DOHH2 (cell line): Measurements from ENCODE around the gene DNAH1.

ENCODE experiments used
- H3F3A ChIP-seq: fragments of 200-600 bp; sonication (generic), shearing (Covaris generic); 2 replicates; pipeline ENCODE4 v1.6.0; 2016; ENCODE audit warnings: antibody characterized with exemption, mild to moderate bottlenecking; ENCODE audit not compliant: control insufficient read depth, insufficient read depth
- H3K27ac ChIP-seq: fragments of 200-600 bp; sonication (generic); 2 replicates; pipeline ENCODE4 v1.5.1; 2014; ENCODE audit warnings: low read depth, mild to moderate bottlenecking, low read length, moderate library complexity
- H3K27me3 ChIP-seq: fragments of 200-600 bp; sonication (generic); 2 replicates; pipeline ENCODE4 v1.6.1; 2014; ENCODE audit warnings: mild to moderate bottlenecking, low read length, mixed read lengths; ENCODE audit not compliant: control insufficient read depth
- H3K36me3 ChIP-seq: fragments of 200-600 bp; sonication (generic); 2 replicates; pipeline ENCODE4 v1.6.1; 2014; ENCODE audit warnings: mild to moderate bottlenecking, low read length, moderate library complexity, mixed read lengths; ENCODE audit not compliant: control insufficient read depth
- H3K4me1 ChIP-seq: fragments of 200-600 bp; sonication (generic); 2 replicates; pipeline ENCODE4 v1.6.1; 2014; ENCODE audit warnings: mild to moderate bottlenecking, low read length, mixed read lengths; ENCODE audit not compliant: control insufficient read depth
- H3K4me2 ChIP-seq: fragments of 200-600 bp; sonication (generic); 2 replicates; pipeline ENCODE4 v1.6.0; 2014; ENCODE audit warnings: mild to moderate bottlenecking, low read length, moderate library complexity
- H3K4me3 ChIP-seq: fragments of 200-600 bp; sonication (generic); 2 replicates; pipeline ENCODE4 v1.5.1; 2014; ENCODE audit warnings: mild to moderate bottlenecking, low read length, mixed read lengths
- H3K79me2 ChIP-seq: fragments of 200-600 bp; sonication (generic); 2 replicates; pipeline ENCODE4 v1.6.1; 2014; ENCODE audit warnings: mild to moderate bottlenecking, low read length, mixed read lengths; ENCODE audit not compliant: control insufficient read depth
- H3K9me2 ChIP-seq: fragments of 200-600 bp; sonication (generic); replicated peaks from 2 replicates; pipeline ENCODE4 v1.6.1; 2014; ENCODE audit warnings: mild to moderate bottlenecking, low read length, mixed read lengths; ENCODE audit not compliant: control insufficient read depth
- H3K9me3 ChIP-seq: fragments of 200-600 bp; sonication (generic); 2 replicates; pipeline ENCODE4 v1.6.1; 2014; ENCODE audit warnings: antibody characterized with exemption, low read length, mixed read lengths; ENCODE audit not compliant: control insufficient read depth, insufficient read depth
- H4K20me1 ChIP-seq: fragments of 200-600 bp; sonication (generic); 2 replicates; pipeline ENCODE4 v1.6.0; 2014; ENCODE audit warnings: low read depth, mild to moderate bottlenecking, antibody characterized with exemption, low read length, moderate library complexity; ENCODE audit not compliant: control insufficient read depth, insufficient read depth
- CTCF ChIP-seq: fragments of 200-600 bp; sonication (generic); IDR thresholded peaks from one replicate; pipeline ENCODE4 v1.5.1; 2014; ENCODE audit warnings: antibody characterized with exemption, mild to moderate bottlenecking, low read depth, low read length; ENCODE audit not compliant: poor library complexity, severe bottlenecking
- EZH2phosphoT487 ChIP-seq: fragments of 200-600 bp; sonication (generic); IDR thresholded peaks from 2 replicates; pipeline ENCODE4 v1.6.1; 2017; ENCODE audit warnings: borderline replicate concordance, mild to moderate bottlenecking, antibody characterized with exemption, low read length, moderate library complexity, mixed read lengths

The DNAH1 gene

GRCh38 chr3:52387481-52387880, 71.4 kb downstream of the DNAH1 start:
- Histone ChIP-seq H3K4me2 (no peak overlapping the region), H3K27ac (no peak overlapping the region), H3K27me3 (no peaks in the 10 kb centered on the region), H3K4me3 (no peak overlapping the region), H3K9me3 (no peaks in the 10 kb centered on the region), H3K9me2 (no peaks in the 10 kb centered on the region), H3K79me2 (no peaks in the 10 kb centered on the region), H3F3A (no peaks in the 10 kb centered on the region), H3K36me3 (no peaks in the 10 kb centered on the region), H4K20me1 (no peaks in the 10 kb centered on the region), H3K4me1 (no peaks in the 10 kb centered on the region)
- TF ChIP-seq CTCF (no peak), EZH2phosphoT487 (no peak)

- H3K4me1 ChIP-seq, result no peaks in the 10 kb centered on the region
- H3K4me3 ChIP-seq, result no peak overlapping the region
- no peak for TF ChIP-seq EZH2phosphoT487
- TF ChIP-seq CTCF, result no peak
- no peaks in the 10 kb centered on the region for H3K9me3 ChIP-seq
- no peaks in the 10 kb centered on the region for H3K79me2 ChIP-seq
- no peak overlapping the region for H3K4me2 ChIP-seq
- no peak overlapping the region for H3K27ac ChIP-seq
- H3K36me3 ChIP-seq, result no peaks in the 10 kb centered on the region
- no peaks in the 10 kb centered on the region for H3K9me2 ChIP-seq
- no peaks in the 10 kb centered on the region for H3K27me3 ChIP-seq
- H3F3A ChIP-seq, result no peaks in the 10 kb centered on the region
- no peaks in the 10 kb centered on the region for H4K20me1 ChIP-seq
These were observed 72.3 kb downstream of the DNAH1 start for GRCh38 chr3:52388348-52388821.

GRCh38 chr3:52388933-52389332, 72.8 kb downstream of the DNAH1 start:
- Histone ChIP-seq H3K9me3 (no peaks in the 10 kb centered on the region), H3K79me2 (no peaks in the 10 kb centered on the region), H3K27me3 (no peaks in the 10 kb centered on the region), H3F3A (no peaks in the 10 kb centered on the region), H3K9me2 (no peaks in the 10 kb centered on the region), H3K4me2 (no peak overlapping the region), H3K4me1 (no peaks in the 10 kb centered on the region), H3K4me3 (no peak overlapping the region), H3K36me3 (no peaks in the 10 kb centered on the region), H4K20me1 (no peaks in the 10 kb centered on the region), H3K27ac (no peak overlapping the region)
- TF ChIP-seq EZH2phosphoT487, result no peak
- TF ChIP-seq CTCF, result no peak
